Activated naive CD4-positive, alpha-beta T cell treated with anti-CD3 and anti-CD28 coated beads, Interleukin-2, amount 10 ng/mL, durations not matched to agents 7 days and 5 days (primary cell): ENCODE results near the gene HCN3.
"Not testable (repeated sequence)": the region's sequence is repeated elsewhere in the genome, so short reads cannot be mapped to it uniquely, and the experiment has no call there.

ENCODE experiments used
- CTCF ChIA-PET: fragments of 350-600 bp; sonication (Branson Sonifier 250); formaldehyde crosslinking; loops from one replicate; lab custom pipeline; 2021; ENCODE audit warnings: antibody characterized with exemption; lab: Charles Lee
- DNase-seq: peaks from one replicate; pipeline ENCODE4 v3.0.0-alpha.2; 2020
- H3K27ac Mint-ChIP-seq: one replicate; pipeline ENCODE4 v1.8.0; 2021; ENCODE audit warnings: mild to moderate bottlenecking, moderate library complexity, mixed read lengths
- H3K27me3 Mint-ChIP-seq: one replicate; pipeline ENCODE4 v1.8.0; 2021; ENCODE audit warnings: mild to moderate bottlenecking, mixed read lengths
- H3K36me3 Mint-ChIP-seq: one replicate; pipeline ENCODE4 v1.8.0; 2021; ENCODE audit warnings: mixed read lengths
- H3K4me1 Mint-ChIP-seq: one replicate; pipeline ENCODE4 v1.8.0; 2021; ENCODE audit warnings: mixed read lengths
- H3K4me3 Mint-ChIP-seq: one replicate; pipeline ENCODE4 v1.8.0; 2021; ENCODE audit warnings: mild to moderate bottlenecking, moderate library complexity, mixed read lengths
- H3K9me3 Mint-ChIP-seq: one replicate; pipeline ENCODE4 v1.8.0; 2021; ENCODE audit warnings: mixed read lengths

The HCN3 gene

DNA sequence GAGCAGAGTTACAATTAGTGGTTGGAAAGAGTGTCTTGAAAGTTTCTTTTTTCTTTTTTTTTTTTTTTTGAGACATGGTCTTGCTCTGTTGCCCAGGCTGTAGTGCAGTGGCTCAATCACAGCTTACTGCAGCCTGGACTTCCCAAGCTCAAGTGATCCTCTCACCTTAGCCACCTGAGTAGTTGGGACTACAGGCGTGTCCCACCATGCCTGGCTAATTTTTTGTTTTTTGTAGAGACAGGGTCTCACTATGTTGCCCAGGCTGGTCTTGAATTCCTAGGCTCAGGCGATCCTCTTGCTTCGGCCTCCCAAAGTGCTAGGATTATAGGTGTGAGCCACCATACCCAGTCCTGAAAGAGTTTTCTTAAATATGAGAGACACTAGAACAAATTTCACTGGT, 30.5 kb upstream of the HCN3 start:
- not testable (repeated sequence) for DNase-seq, H3K4me3 Mint-ChIP-seq, H3K9me3 Mint-ChIP-seq, H3K27ac Mint-ChIP-seq, H3K36me3 Mint-ChIP-seq, H3K27me3 Mint-ChIP-seq
- peaks cover 48% of the 10 kb centered on the region for H3K4me1 Mint-ChIP-seq
- CTCF ChIA-PET = interaction anchor here (1.5 to 6.2 kb wide), 2 partner anchors 43 to 60 kb away, joined by 4 to 39 read pairs; partner anchors contain the start of gene FDPS

DNA sequence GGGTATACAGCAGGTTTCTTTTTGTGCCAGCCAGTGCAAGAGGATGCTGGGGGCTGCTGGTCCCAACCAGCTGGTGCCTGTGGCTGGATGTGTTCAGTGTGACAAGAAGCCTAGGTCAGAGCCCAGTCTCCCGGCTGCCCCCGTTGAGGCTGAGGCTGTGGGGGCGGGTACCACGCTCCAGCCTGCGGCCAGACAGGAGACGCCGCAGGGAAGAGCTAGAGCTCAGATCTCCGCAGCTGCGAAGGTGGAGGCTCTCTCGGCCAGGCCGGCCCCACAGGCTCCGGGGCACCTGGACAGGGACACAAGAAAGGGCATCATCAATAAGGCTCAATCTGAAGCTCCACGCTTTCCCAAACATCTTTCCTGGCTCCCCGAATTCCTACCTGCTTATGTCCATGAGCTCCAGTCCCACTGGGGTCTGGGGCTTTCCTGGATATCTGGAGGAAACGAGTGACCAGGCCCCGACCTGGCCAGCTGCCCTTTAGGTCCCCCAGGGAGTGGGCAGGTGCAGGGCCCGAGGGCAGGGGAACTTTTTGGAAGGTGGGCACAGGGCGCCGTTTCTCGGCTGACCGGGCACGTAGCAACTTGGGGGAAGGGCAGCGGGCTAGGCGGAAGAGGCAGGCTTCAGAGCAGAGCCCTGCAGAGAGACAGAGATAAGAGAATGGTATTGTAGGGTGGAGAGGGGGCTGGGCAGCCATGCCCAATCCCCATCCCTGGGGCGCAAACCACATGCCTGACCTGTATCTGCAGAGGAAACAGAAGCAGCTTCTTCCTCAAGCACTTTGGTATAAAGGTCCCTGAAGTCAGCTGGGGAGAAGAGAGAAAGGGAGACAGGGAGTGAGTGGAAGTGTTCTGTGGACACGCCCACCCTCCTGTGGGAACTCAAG, 29.4 kb upstream of the HCN3 start:
- Mint-ChIP-seq H3K9me3 (peaks cover 1% of the 10 kb centered on the region), H3K27ac (no peak overlapping the region), H3K4me1 (peaks cover 40% of the 10 kb centered on the region), H3K4me3 (no peak overlapping the region), H3K27me3 (peaks cover 5% of the 10 kb centered on the region), H3K36me3 (peaks cover 9% of the 10 kb centered on the region)
- DNase-seq = no peak
- CTCF ChIA-PET = interaction anchor here (1.5 to 6.2 kb wide), 4 partner anchors 12 to 76 kb away, joined by 4 to 138 read pairs (median 48); partner anchors contain the start of genes FDPS, RUSC1 and SCAMP3

DNA sequence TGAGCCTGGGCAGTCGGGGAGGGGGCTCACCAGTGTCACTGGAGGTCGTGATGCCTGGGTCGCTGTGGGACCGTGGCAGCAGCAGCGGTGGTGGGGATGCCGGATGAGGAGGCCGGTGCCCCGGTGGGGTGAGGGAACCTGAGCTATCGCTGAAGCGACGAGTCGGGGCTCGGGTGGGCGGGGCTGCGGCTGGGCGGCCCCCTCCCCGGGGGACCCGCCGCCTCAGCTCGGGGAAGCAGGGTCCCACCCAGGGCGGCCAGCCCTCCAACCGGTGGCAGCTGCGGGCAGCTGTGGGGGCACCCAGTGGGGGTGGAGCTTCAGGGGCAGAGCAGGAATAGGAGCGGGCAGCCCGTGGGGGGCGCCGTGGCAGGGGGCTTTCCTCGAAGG, 27.0 kb upstream of the HCN3 start:
- H3K27me3 Mint-ChIP-seq = no peaks in the 10 kb centered on the region
- DNase-seq = no peak
- peak overlapping the region; percentile 67 for H3K4me3 Mint-ChIP-seq
- H3K4me1 Mint-ChIP-seq = peaks cover 39% of the 10 kb centered on the region
- H3K27ac Mint-ChIP-seq = peak overlapping the region; percentile 62
- no peaks in the 10 kb centered on the region for H3K9me3 Mint-ChIP-seq
- H3K36me3 Mint-ChIP-seq = peaks cover 4% of the 10 kb centered on the region
- CTCF ChIA-PET = interaction anchor here (0.7 to 6.2 kb wide), 32 partner anchors 9 to 642 kb away, joined by 3 to 138 read pairs (median 6); partner anchors contain the start of genes CLK2, FDPS, KRTCAP2 and RUSC1

DNA sequence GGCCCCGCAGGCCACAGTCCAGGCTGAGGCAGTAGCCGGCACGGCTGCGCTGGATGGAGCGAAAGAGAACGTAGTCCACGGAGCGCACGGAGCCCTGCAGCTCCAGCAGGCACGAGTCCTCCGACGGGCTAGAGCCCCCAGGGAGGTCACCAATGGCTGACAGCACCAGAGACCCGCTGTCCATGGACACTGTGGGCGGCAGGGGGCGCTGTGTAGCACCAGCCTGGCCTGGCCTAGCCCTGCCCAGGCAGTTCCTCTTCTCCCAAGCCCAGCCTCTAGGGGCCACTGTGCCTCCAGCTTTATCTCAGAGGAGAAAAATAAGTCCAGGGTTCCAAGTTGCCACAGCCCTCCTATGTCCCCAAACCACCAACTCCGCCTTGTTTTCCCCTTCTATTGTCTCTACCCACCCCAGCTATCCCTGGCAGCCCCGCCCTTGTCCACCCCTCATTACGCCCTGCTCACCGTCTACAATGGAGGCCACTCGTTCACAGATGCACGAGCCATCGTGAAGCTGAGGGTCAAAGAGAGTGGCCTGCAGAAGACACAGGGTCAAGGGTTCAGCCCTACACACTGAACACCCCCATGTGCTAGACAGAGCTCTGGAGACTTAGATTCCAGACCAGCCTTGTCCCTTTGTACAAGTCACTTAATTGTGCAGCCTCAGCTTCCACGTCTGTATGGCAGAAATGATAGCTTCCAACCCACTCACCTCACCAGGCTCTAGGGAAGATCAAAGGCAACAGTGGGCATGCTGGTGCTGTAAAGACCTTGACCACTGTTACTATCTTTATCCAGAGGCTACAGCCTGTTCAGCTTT, 26.4 kb upstream of the HCN3 start:
- CTCF ChIA-PET = interaction anchor here (0.5 to 6.2 kb wide), 43 partner anchors 9 to 729 kb away, joined by 3 to 138 read pairs (median 4); partner anchors contain the start of genes CLK2, FDPS, KRTCAP2 and RUSC1
- H3K4me1 Mint-ChIP-seq = peaks cover 42% of the 10 kb centered on the region
- H3K36me3 Mint-ChIP-seq = peaks cover 4% of the 10 kb centered on the region
- H3K27ac Mint-ChIP-seq = peak overlapping the region; percentile 78
- H3K4me3 Mint-ChIP-seq = peak overlapping the region; percentile 60
- peak; percentile 98 for DNase-seq
- no peaks in the 10 kb centered on the region for H3K27me3 Mint-ChIP-seq
- no peaks in the 10 kb centered on the region for H3K9me3 Mint-ChIP-seq

DNA sequence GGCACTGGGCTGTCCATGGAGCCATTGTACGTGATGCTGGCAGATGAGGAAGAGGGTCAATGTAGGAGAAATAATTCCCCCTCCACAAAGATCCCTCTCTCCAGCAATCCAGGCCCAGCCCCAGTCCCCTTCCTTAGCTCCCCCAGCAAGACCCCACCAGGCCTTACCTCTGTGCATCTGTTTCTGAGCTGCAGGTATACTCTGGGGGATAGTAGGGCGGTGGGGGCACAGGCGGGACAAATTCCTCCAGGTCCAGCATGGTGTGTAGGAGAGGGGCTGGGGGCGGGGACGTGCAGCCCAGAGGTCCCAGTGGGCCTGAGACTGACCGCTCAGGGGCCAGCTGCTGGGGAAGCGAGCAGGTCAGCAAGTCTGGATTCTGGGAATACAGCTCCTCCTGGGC, 25.7 kb upstream of the HCN3 start:
- Mint-ChIP-seq H3K4me3 (no peak overlapping the region), H3K9me3 (no peaks in the 10 kb centered on the region), H3K36me3 (peaks cover 4% of the 10 kb centered on the region), H3K4me1 (peaks cover 41% of the 10 kb centered on the region), H3K27me3 (no peaks in the 10 kb centered on the region), H3K27ac (no peak overlapping the region)
- DNase-seq = no peak
- CTCF ChIA-PET = interaction anchor here (0.5 to 6.2 kb wide), 38 partner anchors 9 to 728 kb away, joined by 3 to 138 read pairs (median 4); partner anchors contain the start of genes CLK2, FDPS, KRTCAP2 and RUSC1

DNA sequence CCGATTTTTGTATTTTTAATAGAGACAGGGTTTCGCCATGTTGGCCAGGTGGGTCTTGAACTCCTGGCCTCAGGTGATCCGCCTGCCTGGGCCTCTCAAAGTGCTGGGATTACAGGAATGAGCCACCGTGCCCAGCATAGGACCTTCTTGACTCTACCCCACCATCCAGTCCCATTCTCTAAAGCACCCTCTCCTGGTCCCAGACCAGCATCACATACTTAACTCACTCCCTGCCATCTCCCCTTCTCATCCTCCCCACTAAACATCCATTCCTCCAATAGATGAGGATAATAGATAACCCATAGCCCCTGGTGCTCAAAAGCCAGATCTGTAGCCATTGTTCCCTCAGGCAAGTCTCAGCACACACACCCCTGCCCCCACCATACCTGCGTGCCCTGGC, 24.1 kb upstream of the HCN3 start:
- Mint-ChIP-seq H3K36me3 (peaks cover 14% of the 10 kb centered on the region), H3K4me1 (peaks cover 45% of the 10 kb centered on the region), H3K9me3 (no peaks in the 10 kb centered on the region), H3K27me3 (no peaks in the 10 kb centered on the region), H3K4me3 (peak overlapping the region; percentile 79), H3K27ac (no peak overlapping the region)
- CTCF ChIA-PET = interaction anchor here (3.5 to 5.8 kb wide), 2 partner anchors 27 to 71 kb away, joined by 26 to 138 read pairs; partner anchors contain the start of gene RUSC1
- no peak for DNase-seq

DNA sequence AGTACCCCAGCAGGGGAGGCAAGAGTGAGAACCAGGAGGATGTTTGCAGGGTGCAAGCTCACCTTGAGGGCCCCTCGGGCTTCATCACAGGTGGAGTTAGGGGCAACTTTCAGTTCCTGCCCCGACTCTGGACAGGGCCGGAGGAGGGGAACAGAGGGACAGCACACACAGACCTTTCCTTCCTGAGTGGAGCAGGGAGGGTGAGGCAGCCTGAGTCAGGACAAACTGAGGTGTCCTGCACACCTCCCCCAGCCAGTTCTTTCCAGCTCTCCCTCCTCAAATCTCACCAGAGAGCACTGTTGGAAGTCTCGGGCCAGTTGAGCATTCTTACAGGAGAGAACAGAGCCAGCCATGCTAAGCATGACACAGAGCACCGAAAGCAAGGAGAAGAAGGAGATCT, 23.5 kb upstream of the HCN3 start:
- H3K27ac Mint-ChIP-seq = no peak overlapping the region
- peaks cover 19% of the 10 kb centered on the region for H3K36me3 Mint-ChIP-seq
- no peaks in the 10 kb centered on the region for H3K9me3 Mint-ChIP-seq
- peaks cover 45% of the 10 kb centered on the region for H3K4me1 Mint-ChIP-seq
- CTCF ChIA-PET = no interaction called here
- DNase-seq = no peak
- peak overlapping the region; percentile 79 for H3K4me3 Mint-ChIP-seq
- H3K27me3 Mint-ChIP-seq = no peaks in the 10 kb centered on the region

DNA sequence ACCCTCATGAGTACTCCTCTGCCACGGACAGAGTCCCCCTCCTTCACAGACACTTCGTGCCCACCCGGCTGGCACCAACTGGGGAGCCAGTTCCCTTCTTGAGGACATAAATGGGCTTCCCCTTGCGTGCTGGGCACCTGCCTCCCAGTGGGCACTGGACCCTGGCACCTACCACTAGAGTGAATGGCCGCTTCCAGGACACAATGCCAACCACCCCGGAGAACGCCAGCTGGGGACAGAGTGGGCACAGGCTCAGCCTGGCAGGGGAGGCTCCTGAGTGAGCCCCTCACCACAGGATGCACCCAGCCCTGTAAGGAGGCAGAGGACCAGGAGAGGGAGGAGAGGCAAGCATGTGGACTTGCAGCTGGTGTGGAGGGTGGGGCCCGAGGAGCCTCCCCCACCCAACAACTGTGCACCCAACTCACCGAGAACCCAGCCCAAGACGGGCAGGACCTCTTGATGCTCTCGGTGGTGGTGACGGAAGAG, 23.0 kb upstream of the HCN3 start:
- Mint-ChIP-seq H3K4me1 (peaks cover 45% of the 10 kb centered on the region), H3K36me3 (peaks cover 19% of the 10 kb centered on the region), H3K9me3 (no peaks in the 10 kb centered on the region), H3K27ac (peak overlapping the region; percentile 68), H3K4me3 (peak overlapping the region; percentile 79), H3K27me3 (no peaks in the 10 kb centered on the region)
- CTCF ChIA-PET = no interaction called here
- DNase-seq = no peak

DNA sequence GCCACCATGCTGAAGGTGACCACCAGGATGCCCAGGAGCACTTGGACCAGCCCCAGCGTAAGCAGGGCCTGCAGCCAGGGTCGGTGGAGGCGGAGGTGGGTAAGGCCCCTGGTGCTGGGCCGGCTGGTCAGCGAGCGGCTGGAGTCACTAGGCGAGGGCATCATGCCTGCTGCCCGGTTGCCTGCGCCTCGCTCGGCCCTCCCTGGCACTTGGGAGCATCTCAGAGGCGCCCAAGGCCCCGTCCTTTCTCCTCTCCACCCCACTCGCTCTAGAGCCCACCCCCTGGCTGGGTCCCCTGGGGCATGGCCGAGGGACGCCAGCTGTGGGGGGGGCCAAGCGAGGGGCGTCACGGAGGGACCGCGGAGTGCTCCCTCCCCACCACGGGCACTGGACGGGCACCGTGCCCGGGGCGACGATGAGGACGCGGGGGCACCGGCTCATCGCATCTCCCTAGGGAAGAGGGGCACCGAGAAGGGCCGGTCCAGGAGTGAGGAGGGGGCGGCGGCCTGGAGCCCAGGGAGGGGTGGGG, 22.5 kb upstream of the HCN3 start:
- H3K4me3 Mint-ChIP-seq = peak overlapping the region; percentile 79
- no peaks in the 10 kb centered on the region for H3K9me3 Mint-ChIP-seq
- H3K27ac Mint-ChIP-seq = no peak overlapping the region
- CTCF ChIA-PET = no interaction called here
- H3K27me3 Mint-ChIP-seq = no peaks in the 10 kb centered on the region
- no peak for DNase-seq
- H3K36me3 Mint-ChIP-seq = peaks cover 19% of the 10 kb centered on the region
- H3K4me1 Mint-ChIP-seq = peaks cover 49% of the 10 kb centered on the region

DNA sequence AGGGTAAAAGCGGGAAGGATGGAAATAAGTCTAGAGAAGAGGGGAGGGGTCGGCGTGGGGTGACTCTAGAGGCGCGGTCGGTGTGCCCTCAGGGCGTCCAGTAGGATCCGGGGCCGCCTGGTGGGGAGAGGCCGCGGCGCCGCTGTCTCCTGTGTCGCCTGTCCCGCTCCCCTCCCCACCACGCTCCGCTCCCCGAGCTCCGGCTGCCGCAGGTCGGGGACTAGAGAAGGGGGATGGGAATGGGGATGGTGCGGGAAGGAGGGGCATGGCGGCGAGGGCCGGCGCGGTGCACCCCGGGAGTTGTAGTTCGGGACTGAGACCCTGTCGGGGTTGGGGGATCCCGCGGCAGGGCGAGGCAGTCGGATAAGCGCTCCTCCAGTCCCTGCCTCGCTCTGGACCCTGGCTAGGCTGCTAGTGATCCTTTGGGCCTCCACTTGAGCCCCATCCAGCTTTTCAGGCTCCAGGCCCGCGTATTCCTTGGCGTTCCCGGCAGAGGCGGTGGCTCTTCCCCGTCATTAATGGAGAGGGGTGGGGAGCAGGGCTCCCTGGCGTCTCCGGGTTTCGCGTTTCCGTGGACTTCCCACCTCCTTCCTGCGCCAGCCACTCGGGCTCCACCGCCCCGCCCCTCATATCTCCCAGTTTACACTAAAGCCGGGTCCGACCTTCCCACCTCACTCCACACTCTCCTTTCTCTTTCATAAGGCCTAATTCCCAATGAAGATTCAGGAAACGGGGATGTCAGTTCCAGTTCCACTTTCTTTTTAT, 21.8 kb upstream of the HCN3 start, which contains the start of gene ENTREP3:
Gene ENTREP3 (minus strand): TSS at position 241 of the 765 bp plus-strand sequence. CDS start 606 bp downstream, outside the sequence.
- Mint-ChIP-seq H3K27me3 (no peaks in the 10 kb centered on the region), H3K4me1 (peaks cover 50% of the 10 kb centered on the region), H3K27ac (peak within 1 kb of the TSS; percentile 68), H3K9me3 (no peaks in the 10 kb centered on the region), H3K36me3 (peaks cover 24% of the 10 kb centered on the region), H3K4me3 (peak within 1 kb of the TSS; percentile 79)
- peak; percentile 88 for DNase-seq
- CTCF ChIA-PET = interaction anchor here (1.1 to 1.6 kb wide), 3 partner anchors 17 to 68 kb away, joined by 3 to 6 read pairs (median 4); partner anchors contain the start of gene CLK2

DNA sequence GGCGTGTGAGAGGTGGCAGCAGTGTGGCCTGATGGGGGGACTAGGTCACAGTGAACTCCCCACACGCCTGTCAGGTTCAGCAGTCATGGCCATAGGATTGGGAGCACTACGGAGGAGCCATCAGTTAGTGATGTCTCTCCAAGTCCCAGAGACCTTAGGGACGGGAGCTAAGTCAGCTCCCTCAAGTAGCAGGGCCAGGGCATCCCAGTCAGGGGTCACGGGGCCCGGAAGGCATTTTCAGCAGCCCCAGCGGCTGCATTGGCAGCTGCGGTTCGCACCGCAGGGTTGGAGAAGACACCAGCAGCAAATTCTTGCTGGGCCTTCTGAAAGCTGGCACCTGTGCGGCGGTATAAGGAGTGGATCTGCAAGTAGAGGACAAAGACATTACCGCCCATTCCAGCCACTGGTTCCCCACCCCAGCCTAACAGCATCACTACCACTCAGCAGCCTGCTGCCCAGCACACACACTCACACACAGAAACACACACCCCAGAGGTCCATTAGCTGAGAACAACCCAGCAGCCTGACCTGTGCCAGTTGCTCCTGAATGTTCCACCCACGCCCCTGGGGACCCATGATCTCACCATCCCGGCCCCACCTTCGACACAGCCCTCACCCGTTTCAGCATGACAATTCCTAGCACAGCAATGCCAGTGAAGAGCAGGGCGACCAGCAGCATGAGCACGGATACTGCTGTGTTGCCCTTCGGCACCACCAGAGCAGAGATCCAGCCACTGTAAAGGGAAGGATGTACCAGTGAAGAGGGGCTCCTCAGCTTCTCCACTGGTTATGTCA, 21.0 kb upstream of the HCN3 start:
- DNase-seq = no peak
- CTCF ChIA-PET = interaction anchor here (1.1 to 1.6 kb wide), 3 partner anchors 16 to 67 kb away, joined by 3 to 6 read pairs (median 4); partner anchors contain the start of gene CLK2
- Mint-ChIP-seq H3K36me3 (peaks cover 31% of the 10 kb centered on the region), H3K4me1 (peaks cover 50% of the 10 kb centered on the region), H3K27me3 (no peaks in the 10 kb centered on the region), H3K27ac (no peak overlapping the region), H3K4me3 (peak overlapping the region; percentile 79), H3K9me3 (no peaks in the 10 kb centered on the region)

DNA sequence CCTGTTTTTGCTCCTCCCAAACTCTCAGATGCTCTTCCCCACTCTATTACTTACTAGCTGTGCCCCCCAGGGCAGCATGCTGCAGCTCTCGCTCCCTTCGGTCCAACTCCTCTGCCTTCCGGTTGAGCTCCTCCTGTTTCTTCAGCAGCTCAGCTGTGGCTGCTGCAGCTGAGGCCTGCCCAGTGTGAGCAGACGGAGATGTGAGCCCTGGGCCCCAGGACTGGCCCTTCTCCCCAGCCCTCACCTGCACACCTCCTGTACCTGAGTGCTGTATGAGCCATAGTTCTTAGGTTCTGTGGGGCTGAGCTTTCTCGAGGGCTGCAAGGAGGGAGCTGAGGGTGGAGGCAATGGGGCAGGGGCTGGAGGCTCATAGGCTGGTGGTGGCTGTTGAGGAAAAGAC, 17.0 kb upstream of the HCN3 start:
- peak overlapping the region; percentile 72 for H3K27ac Mint-ChIP-seq
- H3K27me3 Mint-ChIP-seq = no peaks in the 10 kb centered on the region
- H3K4me1 Mint-ChIP-seq = peaks cover 60% of the 10 kb centered on the region
- peak overlapping the region; percentile 96 for H3K4me3 Mint-ChIP-seq
- H3K9me3 Mint-ChIP-seq = no peaks in the 10 kb centered on the region
- peaks cover 66% of the 10 kb centered on the region for H3K36me3 Mint-ChIP-seq
- DNase-seq = no peak
- CTCF ChIA-PET = interaction anchor here (0.6 to 5.2 kb wide), 4 partner anchors 10 to 63 kb away, joined by 3 to 57 read pairs (median 5); no protein-coding TSS in a partner anchor
